ENCODE measurements around the gene DENND5B.

GRCh38 chr12:31406345-31406744 is 184.6 kb downstream of the DENND5B start:
- TF ChIP-seq CTCF (IDR thresholded peaks at IDR 0.05) (no peak), POLR2A (IDR thresholded peaks at IDR 0.05) (no peak)

Measured in Peyer's patch (tissue), 4 donors.